CD4-positive, alpha-beta memory T cell (primary cell): ENCODE results near the gene SLC16A11. TPM values are rescaled to one million over a fixed set of nuclear protein-coding genes. Genes with fewer than 3 reads are reported as not detected.

Experiments used
- CTCF ChIA-PET: fragments of 350-600 bp; sonication (Branson Sonifier 250); formaldehyde crosslinking; loops from one replicate; lab custom pipeline; 2021; ENCODE audit warnings: inconsistent platforms; ENCODE audit not compliant: partially characterized antibody; lab: Charles Lee
- POLR2A ChIA-PET: fragments of 350-600 bp; sonication (Branson Sonifier 250); formaldehyde crosslinking; loops from one replicate; lab custom pipeline; 2021; ENCODE audit not compliant: partially characterized antibody; lab: Charles Lee
- DNase-seq, 5 donors: peaks; one replicate each; pipeline versions ENCODE4 v3.0.0 to v3.0.0-alpha.2; 2020 to 2022; ENCODE audit warnings: mixed read lengths in 1 of 5
- H3K27ac ChIP-seq: one replicate; pipeline ENCODE4 v1.7.0; 2013; ENCODE audit warnings: low read depth, low read length
- H3K27me3 ChIP-seq: 2 replicates; pipeline ENCODE4 v1.7.0; 2013; ENCODE audit warnings: mild to moderate bottlenecking, low read length, moderate library complexity; ENCODE audit not compliant: insufficient read depth
- H3K36me3 ChIP-seq: 2 replicates; pipeline ENCODE4 v1.7.0; 2013; ENCODE audit warnings: mild to moderate bottlenecking, low read length, moderate library complexity; ENCODE audit not compliant: insufficient read depth
- H3K4me1 ChIP-seq: 2 replicates; pipeline ENCODE4 v1.7.0; 2013; ENCODE audit warnings: mild to moderate bottlenecking, low read length, moderate library complexity; ENCODE audit not compliant: insufficient read depth
- H3K4me3 ChIP-seq, 2 donors: one replicate each; pipeline ENCODE4 v1.7.0; 2013; ENCODE audit warnings: low read length in 2 of 2, mild to moderate bottlenecking in 1 of 2
- H3K9me3 ChIP-seq, 2 donors: one replicate each; pipeline ENCODE4 v1.7.0; 2013; ENCODE audit warnings: low read length in 2 of 2, control low read depth in 1 of 2; ENCODE audit not compliant: control insufficient read depth in 1 of 2
- H3K27ac Mint-ChIP-seq, 7 donors: one replicate each; pipeline ENCODE4 v1.8.0; 2020 to 2021; ENCODE audit warnings: mixed read lengths in 7 of 7, mild to moderate bottlenecking in 6 of 7, inconsistent platforms in 3 of 7, moderate library complexity in 3 of 7
- H3K27me3 Mint-ChIP-seq, 2 donors: one replicate each; pipeline ENCODE4 v1.8.0; 2020 to 2021; ENCODE audit warnings: mixed read lengths in 2 of 2
- H3K36me3 Mint-ChIP-seq, 2 donors: one replicate each; pipeline ENCODE4 v1.8.0; 2020 to 2021; ENCODE audit warnings: mixed read lengths in 2 of 2, inconsistent platforms in 1 of 2, mild to moderate bottlenecking in 1 of 2
- H3K4me1 Mint-ChIP-seq, 4 donors: one replicate each; pipeline ENCODE4 v1.8.0; 2020 to 2021; ENCODE audit warnings: mixed read lengths in 4 of 4, mild to moderate bottlenecking in 1 of 4
- H3K4me3 Mint-ChIP-seq, 8 donors: one replicate each; pipeline ENCODE4 v1.8.0; 2020 to 2021; ENCODE audit warnings: mixed read lengths in 8 of 8, mild to moderate bottlenecking in 7 of 8, moderate library complexity in 6 of 8, inconsistent platforms in 3 of 8
- H3K9me3 Mint-ChIP-seq, 8 donors: one replicate each; pipeline ENCODE4 v1.8.0; 2020 to 2021; ENCODE audit warnings: mixed read lengths in 8 of 8, mild to moderate bottlenecking in 5 of 8, inconsistent platforms in 3 of 8, moderate library complexity in 1 of 8
- intact Hi-C: fragments of 100-400 bp; cut with micrococcal nuclease; formaldehyde crosslinking; loops from one replicate; pipeline ENCODE4 v1.15.1; 2023
- polyA plus RNA-seq, 2 donors: library from polyadenylated mRNA; unstranded; fragments of 300-500 nt; fragmentation: Illumina TruSeq; gene quantifications; one replicate each; pipeline ENCODE4 v1.2.3, GENCODE V29; 2021
- total RNA-seq, 2 experiments: library from RNA; stranded (reverse); gene quantifications; one replicate each; pipeline ENCODE4 v1.2.3, GENCODE V29; 2021

SLC16A11 gene
- total and polyA plus RNA-seq, 4 experiments from 2014 or later = 0.50 to 1.2 (median 0.79) TPM

DNA sequence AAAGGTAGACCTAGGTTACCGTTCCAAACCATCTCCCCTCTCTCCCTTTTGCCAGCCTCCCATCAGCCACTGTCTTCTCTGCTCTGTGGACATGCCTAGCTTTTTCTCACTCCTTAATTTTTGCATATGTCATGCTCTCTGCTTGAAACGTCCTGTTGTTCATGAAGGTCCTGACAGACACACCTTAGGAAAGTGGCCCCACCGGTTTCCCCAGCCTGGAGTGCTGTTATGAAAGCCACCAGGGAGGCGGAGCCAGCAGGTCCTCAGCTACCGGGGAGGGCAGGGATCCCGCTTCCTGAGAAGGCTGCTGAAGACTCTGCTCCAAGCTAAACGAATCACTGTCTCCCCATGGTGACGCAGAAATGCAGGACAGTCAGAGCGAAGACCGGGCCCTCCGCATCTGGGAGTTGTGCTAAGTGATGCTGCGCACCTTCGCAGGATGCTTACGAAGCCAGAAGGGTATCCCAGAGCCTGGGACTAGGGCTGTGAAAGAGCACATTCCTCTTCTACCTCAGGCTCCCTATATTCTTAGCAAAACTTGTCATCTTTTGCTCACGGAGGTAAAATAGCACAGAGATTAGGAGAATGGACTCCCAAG, 2.3 kb upstream of the SLC16A11 start:
- Mint-ChIP-seq H3K27me3 (peaks cover 2% of the 10 kb centered on the region in 2 donors), H3K27ac (peak overlapping the region; percentile 88 to 98 (median 95)), H3K4me1 (peaks cover 15 to 53% (median 26%) of the 10 kb centered on the region in 4 donors), H3K4me3 (peak overlapping the region; percentile 83 to 94 (median 90)), H3K36me3 (no peaks in the 10 kb centered on the region), H3K9me3 (no peaks in the 10 kb centered on the region)
- Histone ChIP-seq H3K27me3 (no peaks in the 10 kb centered on the region), H3K36me3 (no peaks in the 10 kb centered on the region), H3K27ac (peak overlapping the region; percentile 76), H3K9me3 (no peaks in the 10 kb centered on the region), H3K4me1 (peaks cover 47% of the 10 kb centered on the region), H3K4me3 (peak overlapping the region; percentile 67 to 84)
- ChIA-PET POLR2A (interaction anchor here (0.8 to 5.1 kb wide), 37 partner anchors 10 to 641 kb away, joined by 3 to 95 read pairs (median 5); partner anchors contain the start of genes ACADVL, ACAP1, CTDNEP1 and DLG4), CTCF (interaction anchor here (0.6 to 15.5 kb wide), 37 partner anchors 9 to 641 kb away, joined by 3 to 430 read pairs (median 5); partner anchors contain the start of genes ACADVL, ACAP1, ASGR1 and CTDNEP1)
- peak in 1 of 5 donors; percentile 44 for DNase-seq
- intact Hi-C loops = loop anchor here (1.0 to 5.0 kb wide), 9 partner anchors 90 to 641 kb away; partner anchors contain the start of genes CTDNEP1, ELP5, KCTD11 and SLC2A4

DNA sequence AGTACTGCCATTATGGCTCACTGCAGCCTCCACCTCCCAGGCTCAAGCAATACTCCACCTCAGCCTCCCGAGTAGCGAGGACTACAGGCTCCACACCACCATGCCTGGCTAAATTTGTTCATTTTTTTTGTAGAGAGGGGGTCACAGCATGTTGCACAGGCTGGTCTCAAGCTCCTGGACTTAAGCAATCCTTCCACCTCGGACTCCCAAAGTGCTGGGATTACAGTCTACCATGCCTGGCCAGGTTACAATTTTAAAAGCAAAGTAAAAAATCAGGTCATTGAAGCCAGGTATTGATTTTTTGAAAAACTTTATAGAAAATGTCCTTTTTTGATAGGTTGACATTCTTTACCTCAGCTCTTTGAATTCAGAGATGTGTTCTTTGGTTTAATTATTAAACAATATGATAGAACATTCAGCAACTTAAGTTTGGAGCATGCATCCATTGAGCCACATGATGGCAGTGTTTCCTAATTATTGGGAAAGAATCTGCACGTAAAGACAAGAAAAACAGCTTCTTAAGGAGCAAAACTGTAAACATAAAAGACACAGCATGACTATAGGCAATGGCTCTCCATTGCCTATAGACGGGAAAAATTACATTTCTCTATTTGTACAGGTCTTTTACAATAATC, 1.7 kb upstream of the SLC16A11 start:
- intact Hi-C loops = loop anchor here (1.0 to 5.0 kb wide), 10 partner anchors 91 to 642 kb away; partner anchors contain the start of genes CTDNEP1, ELP5, KCTD11 and SLC2A4
- ChIA-PET CTCF (interaction anchor here (0.7 to 15.5 kb wide), 39 partner anchors 8 to 641 kb away, joined by 3 to 430 read pairs (median 5); partner anchors contain the start of genes ACADVL, ACAP1, ASGR1 and CTDNEP1), POLR2A (interaction anchor here (0.8 to 5.1 kb wide), 36 partner anchors 9 to 642 kb away, joined by 3 to 95 read pairs (median 5); partner anchors contain the start of genes ACADVL, ACAP1, CTDNEP1 and DLG4)
- DNase-seq = peak; percentile 60 to 79 (median 74)
- Histone ChIP-seq H3K4me1 (peaks cover 47% of the 10 kb centered on the region), H3K36me3 (no peaks in the 10 kb centered on the region), H3K27me3 (no peaks in the 10 kb centered on the region), H3K9me3 (no peaks in the 10 kb centered on the region), H3K27ac (peak overlapping the region; percentile 76), H3K4me3 (peak overlapping the region; percentile 67 to 84)
- Mint-ChIP-seq H3K9me3 (no peaks in the 10 kb centered on the region), H3K27me3 (peaks cover 2% of the 10 kb centered on the region in 2 donors), H3K4me3 (peak overlapping the region; percentile 83 to 94 (median 90)), H3K4me1 (peaks cover 15 to 55% (median 27%) of the 10 kb centered on the region in 4 donors), H3K27ac (peak overlapping the region; percentile 88 to 98 (median 95)), H3K36me3 (no peaks in the 10 kb centered on the region)

DNA sequence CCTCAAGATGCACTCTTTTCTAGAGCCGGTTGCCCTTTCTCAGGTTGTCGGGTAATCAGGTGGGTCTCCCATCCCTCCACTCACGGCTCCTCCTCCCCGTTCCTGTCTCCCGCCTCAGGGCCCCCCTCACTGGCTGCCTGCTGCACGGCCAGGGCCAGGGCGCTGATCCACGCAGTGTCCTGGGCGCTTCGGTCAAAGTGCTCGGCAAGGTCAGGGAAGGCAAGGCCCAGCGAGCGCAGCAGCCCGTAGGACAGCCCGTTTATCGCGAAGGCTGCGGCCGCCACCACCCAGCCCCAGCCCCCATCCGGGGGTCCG, 753 bp downstream of the SLC16A11 start:
- Histone ChIP-seq H3K36me3 (no peaks in the 10 kb centered on the region), H3K9me3 (no peaks in the 10 kb centered on the region), H3K27me3 (no peaks in the 10 kb centered on the region), H3K4me1 (peaks cover 56% of the 10 kb centered on the region), H3K4me3 (peak overlapping the region; percentile 36 to 59), H3K27ac (peak overlapping the region; percentile 35)
- Mint-ChIP-seq H3K27me3 (peaks cover 2% of the 10 kb centered on the region in 2 donors), H3K4me1 (peaks cover 16 to 68% (median 38%) of the 10 kb centered on the region in 4 donors), H3K4me3 (peak overlapping the region; percentile 41 to 94 (median 80)), H3K9me3 (no peaks in the 10 kb centered on the region), H3K27ac (peak overlapping the region in 3 of 7 donors; percentile 86 to 90 (median 87)), H3K36me3 (no peaks in the 10 kb centered on the region)
- ChIA-PET CTCF (interaction anchor here (15.5 kb wide), 1 partner anchor 95 kb away, joined by 430 read pairs; no protein-coding TSS in a partner anchor), POLR2A (interaction anchor here (1.0 to 5.1 kb wide), 6 partner anchors 7 to 94 kb away, joined by 3 to 95 read pairs (median 6); partner anchors contain the start of genes RNASEK and SLC16A13)
- peak in 1 of 5 donors; percentile 11 for DNase-seq
- intact Hi-C loops = no loop called here

DNA sequence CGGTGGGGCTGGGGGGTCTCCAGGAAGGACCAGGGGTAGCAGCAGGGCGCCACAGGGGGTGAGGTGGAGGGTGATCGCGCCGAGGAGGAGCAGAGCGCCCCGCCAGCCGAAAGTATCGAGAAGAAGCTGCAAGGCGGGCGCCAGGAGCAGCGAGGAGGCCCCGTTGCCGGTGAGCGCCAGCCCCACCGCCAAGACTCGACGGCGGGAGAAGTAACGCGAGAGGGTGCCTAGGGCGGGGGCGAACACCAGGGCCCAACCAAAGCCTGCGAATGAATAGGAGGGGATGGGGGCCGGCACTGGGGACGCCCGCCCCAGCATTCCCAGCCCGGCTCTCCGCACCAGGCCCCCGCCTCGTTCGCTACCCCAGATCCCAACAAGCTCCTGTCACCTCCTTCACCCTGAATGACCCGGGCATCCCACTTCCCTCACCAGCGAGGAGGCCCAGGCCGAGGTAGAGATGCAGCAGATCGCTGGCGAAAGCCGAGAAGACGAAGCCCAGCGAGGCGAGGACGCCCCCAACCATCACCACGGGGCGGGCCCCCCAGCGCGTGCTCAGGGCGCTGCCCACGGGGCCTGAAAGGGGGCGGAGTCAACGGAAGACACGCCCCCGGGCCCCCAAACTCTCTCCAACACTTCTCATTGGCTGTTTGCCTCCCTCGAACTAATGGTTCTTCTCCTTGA, 1.3 kb downstream of the SLC16A11 start:
- intact Hi-C loops = no loop called here
- Histone ChIP-seq H3K4me1 (peaks cover 58% of the 10 kb centered on the region), H3K27me3 (no peaks in the 10 kb centered on the region), H3K4me3 (peak overlapping the region; percentile 36 to 59), H3K36me3 (no peaks in the 10 kb centered on the region), H3K27ac (peak overlapping the region; percentile 35), H3K9me3 (no peaks in the 10 kb centered on the region)
- peak in 4 of 5 donors; percentile 36 to 60 (median 50) for DNase-seq
- CTCF ChIA-PET = interaction anchor here (1.6 to 15.5 kb wide), 2 partner anchors 95 to 128 kb away, joined by 3 to 430 read pairs; no protein-coding TSS in a partner anchor
- Mint-ChIP-seq H3K4me3 (peak overlapping the region; percentile 74 to 94 (median 80)), H3K36me3 (no peaks in the 10 kb centered on the region), H3K27me3 (peaks cover 2% of the 10 kb centered on the region in 2 donors), H3K27ac (peak overlapping the region; percentile 5 to 96 (median 87)), H3K4me1 (peaks cover 16 to 71% (median 39%) of the 10 kb centered on the region in 4 donors), H3K9me3 (no peaks in the 10 kb centered on the region)
- POLR2A ChIA-PET = interaction anchor here (0.6 to 2.7 kb wide), 9 partner anchors 10 to 648 kb away, joined by 3 to 11 read pairs (median 4); partner anchors contain the start of genes BCL6B and RNASEK

DNA sequence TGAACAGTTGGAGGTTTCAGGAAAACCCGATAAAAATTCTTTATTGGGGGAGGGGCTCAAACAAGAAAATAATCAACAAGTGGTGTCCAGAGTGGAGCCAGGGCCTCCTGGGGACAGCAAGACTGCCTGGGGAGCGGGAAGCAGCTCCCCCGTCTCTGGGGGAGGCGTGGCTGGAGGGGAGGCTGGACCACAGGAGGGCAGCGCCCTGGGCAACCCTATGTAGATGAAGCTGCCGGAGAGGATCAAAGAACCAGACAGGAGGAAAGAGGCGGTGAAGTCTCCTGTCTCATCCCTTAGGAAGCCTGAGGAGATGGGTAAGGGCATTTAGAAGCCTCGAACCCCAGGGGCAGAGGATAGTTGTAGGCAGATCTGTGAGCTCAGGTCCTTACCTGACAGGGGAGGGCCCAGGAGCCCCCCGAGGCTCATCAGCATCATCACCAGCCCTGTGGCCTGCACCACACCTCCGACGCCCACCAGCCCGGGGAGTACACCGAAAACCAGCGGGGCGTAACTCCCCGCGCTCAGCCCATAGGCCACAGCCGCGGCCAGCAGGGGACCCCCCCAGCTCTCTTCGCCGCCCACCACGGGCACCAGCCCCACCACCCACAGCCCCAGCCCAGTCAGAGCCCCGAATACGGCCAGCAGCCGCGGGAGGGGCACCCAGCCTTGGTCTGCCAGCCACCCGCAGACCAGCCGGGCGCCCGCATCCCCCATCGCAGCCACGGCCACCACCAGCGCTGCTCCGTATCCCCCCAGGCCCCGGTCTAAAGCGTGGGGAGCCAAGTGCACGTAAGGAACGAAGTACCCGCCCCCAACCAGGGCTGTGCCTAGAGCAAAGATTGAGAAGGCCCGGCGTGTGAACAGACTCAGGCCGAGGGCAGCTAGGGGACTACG, 2.0 kb downstream of the SLC16A11 start:
- Mint-ChIP-seq H3K27ac (peak overlapping the region; percentile 79 to 96 (median 87)), H3K4me1 (peaks cover 12 to 66% (median 38%) of the 10 kb centered on the region in 4 donors), H3K36me3 (no peaks in the 10 kb centered on the region), H3K4me3 (peak overlapping the region; percentile 74 to 94 (median 80)), H3K9me3 (no peaks in the 10 kb centered on the region), H3K27me3 (peaks cover 2% of the 10 kb centered on the region in 2 donors)
- Histone ChIP-seq H3K27me3 (no peaks in the 10 kb centered on the region), H3K36me3 (no peaks in the 10 kb centered on the region), H3K4me1 (peaks cover 58% of the 10 kb centered on the region), H3K9me3 (no peaks in the 10 kb centered on the region), H3K27ac (peak overlapping the region; percentile 35), H3K4me3 (peak overlapping the region in 1 of 2 donors; percentile 59)
- DNase-seq = no peak
- intact Hi-C loops = no loop called here
- ChIA-PET CTCF (interaction anchor here (1.1 to 15.5 kb wide), 4 partner anchors 10 to 135 kb away, joined by 3 to 430 read pairs (median 4); no protein-coding TSS in a partner anchor), POLR2A (interaction anchor here (0.6 to 2.7 kb wide), 10 partner anchors 10 to 649 kb away, joined by 3 to 11 read pairs (median 4); partner anchors contain the start of genes BCL6B and RNASEK)

DNA sequence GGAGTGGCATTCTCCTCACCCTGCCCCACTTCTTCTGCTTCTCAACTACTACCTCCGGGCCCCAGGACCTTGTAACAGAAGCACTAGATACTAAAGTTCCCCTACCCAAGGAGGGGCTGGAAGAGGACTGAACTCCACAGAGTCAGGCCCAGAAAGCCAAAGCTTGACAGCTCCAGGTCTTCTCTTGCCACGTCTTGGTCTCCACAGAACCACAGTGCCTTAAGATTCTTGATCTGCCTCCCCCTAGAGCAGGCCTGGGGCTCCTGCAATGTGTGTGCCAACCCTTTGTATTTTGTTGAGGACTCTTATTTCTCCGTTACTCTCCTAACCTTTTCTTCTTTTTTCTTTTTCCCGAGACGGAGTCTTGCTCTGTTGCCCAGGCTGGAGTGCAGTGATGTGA, 4.1 kb downstream of the SLC16A11 start:
- peak overlapping the region in 3 of 8 donors; percentile 7 to 18 (median 17) for H3K4me3 Mint-ChIP-seq
- H3K27me3 ChIP-seq = no peaks in the 10 kb centered on the region
- H3K36me3 Mint-ChIP-seq = peaks cover 0 to 4% of the 10 kb centered on the region in 2 donors
- H3K4me3 ChIP-seq = no peak overlapping the region
- no peaks in the 10 kb centered on the region for H3K9me3 Mint-ChIP-seq
- peaks cover 57% of the 10 kb centered on the region for H3K4me1 ChIP-seq
- ChIA-PET CTCF (no interaction called here), POLR2A (no interaction called here)
- peak overlapping the region; percentile 26 to 87 (median 74) for H3K27ac Mint-ChIP-seq
- no peaks in the 10 kb centered on the region for H3K9me3 ChIP-seq
- no peak overlapping the region for H3K27ac ChIP-seq
- H3K27me3 Mint-ChIP-seq = peaks cover 0 to 2% of the 10 kb centered on the region in 2 donors
- DNase-seq = no peak
- H3K36me3 ChIP-seq = no peaks in the 10 kb centered on the region
- H3K4me1 Mint-ChIP-seq = peaks cover 13 to 66% (median 41%) of the 10 kb centered on the region in 4 donors
- intact Hi-C loops = no loop called here
